Caco-2 (cell line): ENCODE results near the gene SPATS2L. TPM values are rescaled to one million over a fixed set of nuclear protein-coding genes. Genes with fewer than 3 reads are reported as not detected.

Source experiments
- BruUV-seq: library from RNA; stranded (reverse); fragments of 400-500 nt; replicated peaks from 2 replicates; lab custom pipeline; 2021; lab: Mats Ljungman, UMichigan
- CTCF ChIA-PET: fragments of 300-600 bp; sonication (Branson Sonifier 250); formaldehyde crosslinking; loops from one replicate; lab custom pipeline; 2022; ENCODE audit warnings: antibody characterized with exemption; lab: Charles Lee
- POLR2A ChIA-PET: fragments of 300-600 bp; sonication (Branson Sonifier 250); formaldehyde crosslinking; loops from one replicate; lab custom pipeline; 2022; ENCODE audit warnings: antibody characterized with exemption; lab: Charles Lee
- DNase-seq, 2 experiments: peaks; one replicate each; pipeline versions ENCODE4 v3.0.0 to v3.0.0-alpha.2; 2020 to 2022
- H3K27me3 ChIP-seq: replicated peaks from 2 replicates; pipeline ENCODE4 v1.6.0; 2011; ENCODE audit warnings: low read length; ENCODE audit not compliant: control insufficient read depth, insufficient read depth
- H3K36me3 ChIP-seq: 2 replicates; pipeline ENCODE4 v1.5.1; 2011; ENCODE audit warnings: low read length; ENCODE audit not compliant: control insufficient read depth, insufficient read depth
- H3K4me1 ChIP-seq: fragments of 250-450 bp; sonication (Bioruptor Pico); 2 replicates; pipeline ENCODE4 v1.5.1; 2020; ENCODE audit warnings: mild to moderate bottlenecking
- H3K4me3 ChIP-seq: 2 replicates; pipeline ENCODE4 v1.5.1; 2011; ENCODE audit warnings: low read depth, mild to moderate bottlenecking, control low read depth, low read length
- H3K9me3 ChIP-seq: fragments of 250-450 bp; sonication (Bioruptor Pico); 2 replicates; pipeline ENCODE4 v1.5.1; 2020; ENCODE audit warnings: mild to moderate bottlenecking, moderate library complexity
- H3K27ac Mint-ChIP-seq: one replicate; pipeline ENCODE4 v1.8.0; 2022; ENCODE audit warnings: mixed read lengths; ENCODE audit not compliant: unreplicated experiment
- H3K27me3 Mint-ChIP-seq: one replicate; pipeline ENCODE4 v1.8.0; 2022; ENCODE audit warnings: mixed read lengths; ENCODE audit not compliant: insufficient read depth, unreplicated experiment
- H3K36me3 Mint-ChIP-seq: one replicate; pipeline ENCODE4 v1.8.0; 2022; ENCODE audit warnings: mild to moderate bottlenecking, mixed read lengths; ENCODE audit not compliant: insufficient read depth, unreplicated experiment
- H3K4me1 Mint-ChIP-seq: one replicate; pipeline ENCODE4 v1.8.0; 2022; ENCODE audit warnings: low read depth, mixed read lengths; ENCODE audit not compliant: unreplicated experiment
- H3K4me3 Mint-ChIP-seq: one replicate; pipeline ENCODE4 v1.8.0; 2022; ENCODE audit warnings: mild to moderate bottlenecking, moderate library complexity, mixed read lengths; ENCODE audit not compliant: unreplicated experiment
- H3K9me3 Mint-ChIP-seq: one replicate; pipeline ENCODE4 v1.8.0; 2022; ENCODE audit warnings: mixed read lengths; ENCODE audit not compliant: unreplicated experiment
- intact Hi-C: fragments of 100-400 bp; cut with micrococcal nuclease; formaldehyde crosslinking; loops from one replicate; pipeline ENCODE4 v1.10.0; 2022; ENCODE audit not compliant: unreplicated experiment
- total RNA-seq: library from RNA; stranded (reverse); gene quantifications from 2 replicates; pipeline ENCODE4 v1.2.3, GENCODE V29; 2022
- TF ChIP-seq, protein P1 (sequence below), 2 experiments: fragments of 200-600 bp in 1 of 2; IDR thresholded peaks; 1 replicate in 1 of 2; 2 replicates in 1 of 2; pipeline versions ENCODE4 v1.5.1 to v1.8.0; 2011 to 2022; ENCODE audit warnings: antibody characterized with exemption in 1 of 2, control low read depth in 1 of 2, inconsistent platforms in 1 of 2, low read depth in 1 of 2, low read length in 1 of 2, mild to moderate bottlenecking in 1 of 2, moderate library complexity in 1 of 2; ENCODE audit not compliant: insufficient read depth in 1 of 2, severe bottlenecking in 1 of 2, unreplicated experiment in 1 of 2

SPATS2L gene
- total RNA-seq, 1 experiment from 2014 or later = 196 TPM

GRCh38 chr2:200276472-200276871 lies 30.0 kb upstream of the SPATS2L start:
- no peak for DNase-seq

DNA sequence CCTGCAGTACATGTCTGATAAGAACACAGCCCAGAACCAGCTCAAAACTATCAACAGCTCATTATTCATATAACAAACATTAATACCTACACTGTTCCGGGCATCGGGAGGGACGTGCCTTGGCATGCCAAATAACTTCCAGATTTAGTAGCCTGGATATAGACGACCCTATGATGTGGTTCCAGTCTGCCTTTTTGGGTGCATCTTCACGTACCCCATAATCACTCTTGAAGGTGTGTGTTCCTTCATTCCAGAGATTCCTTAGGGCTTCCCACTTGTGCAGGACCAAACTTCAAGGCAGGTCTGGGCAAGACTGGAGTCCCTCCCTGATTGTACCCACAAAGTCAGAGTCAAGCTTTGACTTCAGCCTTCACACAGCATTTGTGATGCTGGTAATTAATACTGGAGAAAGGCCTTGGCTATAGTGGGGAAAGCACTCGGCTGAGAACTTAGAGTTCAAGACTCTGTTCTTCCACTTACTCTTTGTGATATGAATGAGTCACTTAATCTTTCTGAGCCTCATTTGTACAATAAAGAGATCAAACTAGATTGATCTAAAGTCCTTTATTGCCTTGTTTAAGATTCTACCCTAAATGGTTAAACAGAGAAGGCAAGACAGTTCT lies 27.7 kb upstream of the SPATS2L start:
- DNase-seq = no peak
- Histone ChIP-seq H3K36me3 (no peaks in the 10 kb centered on the region), H3K4me3 (no peak overlapping the region), H3K27me3 (no peaks in the 10 kb centered on the region), H3K4me1 (peaks cover 8% of the 10 kb centered on the region), H3K9me3 (no peaks in the 10 kb centered on the region)
- Mint-ChIP-seq H3K4me3 (no peak overlapping the region), H3K27me3 (no peaks in the 10 kb centered on the region), H3K27ac (no peak overlapping the region), H3K36me3 (no peaks in the 10 kb centered on the region), H3K4me1 (peaks cover 6% of the 10 kb centered on the region), H3K9me3 (peaks cover 14% of the 10 kb centered on the region)
- intact Hi-C loops = no loop called here
- CTCF ChIA-PET = no interaction called here
- POLR2A ChIA-PET = no interaction called here
- TF ChIP-seq, protein P1, sequence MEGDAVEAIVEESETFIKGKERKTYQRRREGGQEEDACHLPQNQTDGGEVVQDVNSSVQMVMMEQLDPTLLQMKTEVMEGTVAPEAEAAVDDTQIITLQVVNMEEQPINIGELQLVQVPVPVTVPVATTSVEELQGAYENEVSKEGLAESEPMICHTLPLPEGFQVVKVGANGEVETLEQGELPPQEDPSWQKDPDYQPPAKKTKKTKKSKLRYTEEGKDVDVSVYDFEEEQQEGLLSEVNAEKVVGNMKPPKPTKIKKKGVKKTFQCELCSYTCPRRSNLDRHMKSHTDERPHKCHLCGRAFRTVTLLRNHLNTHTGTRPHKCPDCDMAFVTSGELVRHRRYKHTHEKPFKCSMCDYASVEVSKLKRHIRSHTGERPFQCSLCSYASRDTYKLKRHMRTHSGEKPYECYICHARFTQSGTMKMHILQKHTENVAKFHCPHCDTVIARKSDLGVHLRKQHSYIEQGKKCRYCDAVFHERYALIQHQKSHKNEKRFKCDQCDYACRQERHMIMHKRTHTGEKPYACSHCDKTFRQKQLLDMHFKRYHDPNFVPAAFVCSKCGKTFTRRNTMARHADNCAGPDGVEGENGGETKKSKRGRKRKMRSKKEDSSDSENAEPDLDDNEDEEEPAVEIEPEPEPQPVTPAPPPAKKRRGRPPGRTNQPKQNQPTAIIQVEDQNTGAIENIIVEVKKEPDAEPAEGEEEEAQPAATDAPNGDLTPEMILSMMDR (IDR thresholded peaks at IDR 0.05; ENCODE audit: insufficient read depth in 1 of 2, low read depth in 1 of 2, low read length in 1 of 2, severe bottlenecking in 1 of 2, unreplicated experiment in 1 of 2) = no peak
- BruUV-seq = no TSS peak

More at GRCh38 chr2:200276472-200276871, 30.0 kb upstream of the SPATS2L start:
- BruUV-seq = no TSS peak
- Mint-ChIP-seq H3K4me3 (no peak overlapping the region), H3K36me3 (no peaks in the 10 kb centered on the region), H3K27me3 (no peaks in the 10 kb centered on the region), H3K4me1 (peaks cover 6% of the 10 kb centered on the region), H3K9me3 (peaks cover 14% of the 10 kb centered on the region), H3K27ac (no peak overlapping the region)
- ChIA-PET POLR2A (no interaction called here), CTCF (no interaction called here)
- Histone ChIP-seq H3K4me1 (peaks cover 8% of the 10 kb centered on the region), H3K36me3 (no peaks in the 10 kb centered on the region), H3K9me3 (no peaks in the 10 kb centered on the region), H3K4me3 (no peak overlapping the region), H3K27me3 (no peaks in the 10 kb centered on the region)
- intact Hi-C loops = no loop called here
- TF ChIP-seq, protein P1 (IDR thresholded peaks at IDR 0.05; ENCODE audit: insufficient read depth in 1 of 2, low read depth in 1 of 2, low read length in 1 of 2, severe bottlenecking in 1 of 2, unreplicated experiment in 1 of 2) = no peak

GRCh38 chr2:200279857-200280256 lies 26.6 kb upstream of the SPATS2L start:
- H3K4me3 Mint-ChIP-seq = no peak overlapping the region
- no peaks in the 10 kb centered on the region for H3K9me3 ChIP-seq
- CTCF ChIA-PET = no interaction called here
- no peak overlapping the region for H3K27ac Mint-ChIP-seq
- H3K27me3 ChIP-seq = no peaks in the 10 kb centered on the region
- peaks cover 8% of the 10 kb centered on the region for H3K4me1 ChIP-seq
- H3K27me3 Mint-ChIP-seq = no peaks in the 10 kb centered on the region
- POLR2A ChIA-PET = no interaction called here
- no peak for DNase-seq
- no peaks in the 10 kb centered on the region for H3K36me3 ChIP-seq
- intact Hi-C loops = no loop called here
- H3K9me3 Mint-ChIP-seq = peaks cover 14% of the 10 kb centered on the region
- no TSS peak for BruUV-seq
- TF ChIP-seq, protein P1 (IDR thresholded peaks at IDR 0.05; ENCODE audit: insufficient read depth in 1 of 2, low read depth in 1 of 2, low read length in 1 of 2, severe bottlenecking in 1 of 2, unreplicated experiment in 1 of 2) = no peak
- peaks cover 6% of the 10 kb centered on the region for H3K4me1 Mint-ChIP-seq
- no peaks in the 10 kb centered on the region for H3K36me3 Mint-ChIP-seq
- no peak overlapping the region for H3K4me3 ChIP-seq
